ENCODE results near the gene ATP4B.

- TF ChIP-seq CTCF (IDR thresholded peaks at IDR 0.05) (no peak), POLR2AphosphoS5 (IDR thresholded peaks at IDR 0.05) (no peak)
Observed at GRCh38 chr13:113663934-113664333, 5.9 kb upstream of the ATP4B start.

Measured in prostate gland (tissue), 2 donors.